NB4 (cell line): ENCODE data around the gene MYCBPAP.

Experiments used
- POLR2A ChIP-seq: IDR thresholded peaks from 2 replicates; pipeline ENCODE4 v1.6.1; 2011; ENCODE audit warnings: mild to moderate bottlenecking; ENCODE audit not compliant: insufficient read length; ENCODE audit errors: extremely low read depth
- TF ChIP-seq, protein P1 (sequence below): IDR thresholded peaks from one replicate; pipeline ENCODE4 v1.5.1; 2012; ENCODE audit warnings: low read depth, low read length
- TF ChIP-seq, protein P2 (sequence below): IDR thresholded peaks from 2 replicates; pipeline ENCODE4 v1.6.1; 2011; ENCODE audit warnings: low read depth, low read length

DNA sequence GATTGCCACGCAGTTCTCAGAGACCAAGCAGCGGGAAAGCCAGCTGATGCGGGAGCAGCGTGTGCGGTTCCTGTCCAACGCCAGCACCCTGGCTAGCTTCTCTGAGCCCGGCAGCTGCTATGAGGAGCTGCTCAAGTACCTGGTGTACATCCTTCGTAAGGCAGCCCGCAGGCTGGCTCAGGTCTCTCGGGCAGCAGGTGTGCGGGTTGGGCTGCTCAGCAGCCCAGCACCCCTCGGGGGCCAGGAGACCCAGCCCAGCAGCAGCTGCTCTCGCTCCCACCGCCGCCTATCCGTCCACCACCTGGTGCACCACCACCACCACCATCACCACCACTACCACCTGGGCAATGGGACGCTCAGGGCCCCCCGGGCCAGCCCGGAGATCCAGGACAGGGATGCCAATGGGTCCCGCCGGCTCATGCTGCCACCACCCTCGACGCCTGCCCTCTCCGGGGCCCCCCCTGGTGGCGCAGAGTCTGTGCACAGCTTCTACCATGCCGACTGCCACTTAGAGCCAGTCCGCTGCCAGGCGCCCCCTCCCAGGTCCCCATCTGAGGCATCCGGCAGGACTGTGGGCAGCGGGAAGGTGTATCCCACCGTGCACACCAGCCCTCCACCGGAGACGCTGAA lies 67.5 kb downstream of the MYCBPAP start:
- TF ChIP-seq, protein P1, sequence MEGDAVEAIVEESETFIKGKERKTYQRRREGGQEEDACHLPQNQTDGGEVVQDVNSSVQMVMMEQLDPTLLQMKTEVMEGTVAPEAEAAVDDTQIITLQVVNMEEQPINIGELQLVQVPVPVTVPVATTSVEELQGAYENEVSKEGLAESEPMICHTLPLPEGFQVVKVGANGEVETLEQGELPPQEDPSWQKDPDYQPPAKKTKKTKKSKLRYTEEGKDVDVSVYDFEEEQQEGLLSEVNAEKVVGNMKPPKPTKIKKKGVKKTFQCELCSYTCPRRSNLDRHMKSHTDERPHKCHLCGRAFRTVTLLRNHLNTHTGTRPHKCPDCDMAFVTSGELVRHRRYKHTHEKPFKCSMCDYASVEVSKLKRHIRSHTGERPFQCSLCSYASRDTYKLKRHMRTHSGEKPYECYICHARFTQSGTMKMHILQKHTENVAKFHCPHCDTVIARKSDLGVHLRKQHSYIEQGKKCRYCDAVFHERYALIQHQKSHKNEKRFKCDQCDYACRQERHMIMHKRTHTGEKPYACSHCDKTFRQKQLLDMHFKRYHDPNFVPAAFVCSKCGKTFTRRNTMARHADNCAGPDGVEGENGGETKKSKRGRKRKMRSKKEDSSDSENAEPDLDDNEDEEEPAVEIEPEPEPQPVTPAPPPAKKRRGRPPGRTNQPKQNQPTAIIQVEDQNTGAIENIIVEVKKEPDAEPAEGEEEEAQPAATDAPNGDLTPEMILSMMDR, result no peak
- TF ChIP-seq POLR2A, result no peak
- TF ChIP-seq, protein P2, sequence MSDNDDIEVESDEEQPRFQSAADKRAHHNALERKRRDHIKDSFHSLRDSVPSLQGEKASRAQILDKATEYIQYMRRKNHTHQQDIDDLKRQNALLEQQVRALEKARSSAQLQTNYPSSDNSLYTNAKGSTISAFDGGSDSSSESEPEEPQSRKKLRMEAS, result no peak
